HepG2 (cell line): ENCODE measurements around the gene MKNK1. TPM values are rescaled to one million over a fixed set of nuclear protein-coding genes. Genes with fewer than 3 reads are reported as not detected.

Experiments used
- ATAC-seq: fragments of 200-7000 bp; cut with Tn5 transposase; 3 replicates; pipeline ENCODE4 v1.9.1; 2020; ENCODE audit warnings: mild to moderate bottlenecking, moderate library complexity
- BruUV-seq: library from RNA; stranded (reverse); fragments of 400-500 nt; replicated peaks from 2 replicates; lab custom pipeline; 2021; lab: Mats Ljungman, UMichigan
- CTCF ChIA-PET: fragments of 300-600 bp; formaldehyde crosslinking; extraction: SDS; loops from one replicate; lab custom pipeline; 2021; ENCODE audit warnings: low total read pairs, inconsistent platforms, low intra/inter-chr PET ratio; lab: Yijun Ruan, JAX
- POLR2A ChIA-PET: fragments of 350-600 bp; sonication (Branson Sonifier 250); formaldehyde crosslinking; loops from one replicate; lab custom pipeline; 2020; ENCODE audit warnings: antibody characterized with exemption, inconsistent platforms; lab: Yijun Ruan, JAX
- DNase-seq: peaks from one replicate; pipeline ENCODE4 v3.0.0-alpha.2; 2015; ENCODE audit warnings: low spot score
- FAIRE-seq: peaks from 3 replicates; lab custom pipeline; 2011; peaks lifted over from hg19 to GRCh38; lab: Jason Lieb, UNC
- H2AFZ ChIP-seq: one replicate; pipeline ENCODE4 v1.6.1; 2011; ENCODE audit warnings: low read length, inconsistent platforms
- H3K27ac ChIP-seq: fragments of 300-600 bp; 3 replicates; pipeline ENCODE4 v1.8.0; 2011; ENCODE audit warnings: mixed run types, mild to moderate bottlenecking, mixed read lengths, low read length, inconsistent platforms; ENCODE audit not compliant: insufficient read depth; ENCODE audit errors: extremely low read length
- H3K27me3 ChIP-seq, 2 experiments: fragments of 200-600 bp in 1 of 2; 2 replicates in 1 of 2; 3 replicates in 1 of 2; pipeline versions ENCODE4 v1.6.0 to v1.8.0; 2011; ENCODE audit warnings: low read length in 2 of 2, mild to moderate bottlenecking in 2 of 2, moderate library complexity in 2 of 2, inconsistent platforms in 1 of 2; ENCODE audit not compliant: insufficient read depth in 2 of 2, control insufficient read depth in 1 of 2
- H3K36me3 ChIP-seq, 2 experiments: fragments of 200-600 bp in 1 of 2; replicated peaks in 1 of 2; 2 replicates in 1 of 2; 3 replicates in 1 of 2; pipeline versions ENCODE4 v1.5.1 to v1.8.0; 2011; ENCODE audit warnings: low read length in 2 of 2, inconsistent platforms in 1 of 2; ENCODE audit not compliant: insufficient read depth in 2 of 2, control insufficient read depth in 1 of 2
- H3K4me1 ChIP-seq: 2 replicates; pipeline ENCODE4 v1.5.1; 2012; ENCODE audit warnings: low read length, inconsistent platforms; ENCODE audit not compliant: insufficient read depth
- H3K4me2 ChIP-seq: 2 replicates; pipeline ENCODE4 v1.6.0; 2011; ENCODE audit warnings: low read depth, low read length, inconsistent platforms
- H3K4me3 ChIP-seq, 3 experiments: fragments of 200-600 bp in 1 of 3; sonication (generic), shearing (Covaris generic) in 1 of 3; replicated peaks in 1 of 3; 2 replicates each; pipeline ENCODE4 v1.5.1; 2011 to 2016; ENCODE audit warnings: low read length in 3 of 3, inconsistent platforms in 2 of 3, low read depth in 2 of 3, mild to moderate bottlenecking in 2 of 3, control low read depth in 1 of 3, mixed read lengths in 1 of 3; ENCODE audit not compliant: insufficient read depth in 1 of 3
- H3K79me2 ChIP-seq: one replicate; pipeline ENCODE4 v1.6.1; 2011; ENCODE audit warnings: low read length, inconsistent platforms; ENCODE audit not compliant: insufficient read depth
- H3K9ac ChIP-seq: 2 replicates; pipeline ENCODE4 v1.6.0; 2011; ENCODE audit warnings: mild to moderate bottlenecking, low read depth, low read length, inconsistent platforms; ENCODE audit not compliant: insufficient read depth
- H3K9me3 ChIP-seq: 2 replicates; pipeline ENCODE4 v1.5.1; 2012; ENCODE audit warnings: mild to moderate bottlenecking, low read length
- H4K20me1 ChIP-seq: 2 replicates; pipeline ENCODE4 v1.6.0; 2011; ENCODE audit warnings: inconsistent platforms, mild to moderate bottlenecking, low read length, moderate library complexity; ENCODE audit not compliant: insufficient read depth
- CHCHD3 ChIP-seq: sonication (generic); formaldehyde crosslinking; IDR thresholded peaks from 2 replicates; pipeline ENCODE4 v1.8.0; 2022; ENCODE audit warnings: mild to moderate bottlenecking, missing genetic modification reagents, moderate library complexity
- CHD4 ChIP-seq: fragments of 200-600 bp; sonication (generic); IDR thresholded peaks from 2 replicates; pipeline ENCODE4 v1.7.0; 2017; ENCODE audit warnings: mild to moderate bottlenecking, low read length, borderline replicate concordance
- FOXM1 ChIP-seq: sonication (generic); formaldehyde crosslinking; IDR thresholded peaks from 2 replicates; pipeline ENCODE4 v1.5.0; 2020; ENCODE audit warnings: missing genetic modification reagents
- HOMEZ ChIP-seq: IDR thresholded peaks from 2 replicates; pipeline ENCODE4 v1.6.1; 2016; ENCODE audit warnings: low read depth
- MAFG ChIP-seq: sonication (generic); formaldehyde crosslinking; IDR thresholded peaks from 2 replicates; pipeline ENCODE4 v1.5.1; 2020; ENCODE audit warnings: mild to moderate bottlenecking, missing genetic modification reagents
- NAIF1 ChIP-seq: sonication (generic); formaldehyde crosslinking; IDR thresholded peaks from 2 replicates; pipeline ENCODE4 v1.5.0; 2020; ENCODE audit warnings: mild to moderate bottlenecking, missing genetic modification reagents, borderline replicate concordance
- NFRKB ChIP-seq: fragments of 450-650 bp; IDR thresholded peaks from 2 replicates; pipeline ENCODE4 v1.6.1; 2017
- SSRP1 ChIP-seq: IDR thresholded peaks from 2 replicates; pipeline ENCODE4 v1.6.1; 2016; ENCODE audit warnings: control low read depth
- YEATS4 ChIP-seq: sonication (generic); formaldehyde crosslinking; IDR thresholded peaks from 2 replicates; pipeline ENCODE4 v1.4.0; 2020; ENCODE audit warnings: missing genetic modification reagents, borderline replicate concordance
- in situ Hi-C: cut with HindIII; loops from 2 replicates; pipeline ENCODE4 v1.10.0; 2017; ENCODE audit warnings: low pct_unique_long_range_greater_than_20kb; ENCODE audit not compliant: extremely low pct_ligation_motif_present
- intact Hi-C: fragments of 100-400 bp; cut with micrococcal nuclease; formaldehyde crosslinking; loops from one replicate; pipeline ENCODE4 v1.10.0; 2022; ENCODE audit not compliant: unreplicated experiment
- polyA plus RNA-seq, 8 experiments: library from polyadenylated mRNA; depleted of rRNA in 3 of 8; stranded (reverse) in 7 of 8; unstranded in 1 of 8; fragments of >200 nt; fragmentation: Illumina TruSeq in 4 of 8; extraction: Trizol in 4 of 8; gene quantifications; 2 replicates each; pipeline versions ENCODE4 v1.2.1 to v1.2.3, GENCODE V29; 2011 to 2016; ENCODE audit warnings: low read depth in 4 of 8, missing spikeins in 1 of 8, mixed read lengths in 1 of 8; ENCODE audit not compliant: insufficient read depth in 1 of 8
- total RNA-seq, 5 experiments: library from RNA; depleted of rRNA; stranded (reverse); fragments of >200 nt; fragmentation: Illumina TruSeq; extraction: Trizol; gene quantifications; 2 replicates each; pipeline ENCODE4 v1.2.3, GENCODE V29; 2016; ENCODE audit warnings: low read depth in 1 of 5

The MKNK1 gene
- total and polyA plus RNA-seq, 2 of the 13 experiments (the other 11 are each of a cell fraction or from before 2014, with no cell fraction given) = 18.5 to 24.1 TPM

- Histone ChIP-seq H3K4me2 (no peak overlapping the region), H3K27me3 (no peaks in the 10 kb centered on the region), H3K79me2 (no peaks in the 10 kb centered on the region), H3K9me3 (no peaks in the 10 kb centered on the region), H3K4me3 (no peak overlapping the region), H4K20me1 (no peaks in the 10 kb centered on the region), H3K9ac (no peak overlapping the region), H3K36me3 (peaks cover 2 to 15% of the 10 kb centered on the region in 2 experiments; a peak in 4 of 5 replicates), H2AFZ (no peak overlapping the region), H3K4me1 (peaks cover 24% of the 10 kb centered on the region), H3K27ac (no peak overlapping the region)
- TF ChIP-seq FOXM1 (CRISPR knock-in tag) = no peak
- no peak for TF ChIP-seq HOMEZ (CRISPR knock-in tag)
- TF ChIP-seq NFRKB = no peak
- TF ChIP-seq CHD4 = no peak
- TF ChIP-seq YEATS4 = no peak
- no peak for TF ChIP-seq CHCHD3 (CRISPR knock-in tag)
- TF ChIP-seq SSRP1 (CRISPR knock-in tag) = no peak
- TF ChIP-seq MAFG = no peak
- no peak for TF ChIP-seq NAIF1 (CRISPR knock-in tag)
- BruUV-seq = no TSS peak
- DNase-seq = no peak
- in situ Hi-C loops = no loop called here
- POLR2A ChIA-PET = no interaction called here
- FAIRE-seq = no peak
- intact Hi-C loops = no loop called here
- ATAC-seq = peak; percentile 70
- CTCF ChIA-PET = no interaction called here
Measured at GRCh38 chr1:46638921-46639320, 34.9 kb upstream of the MKNK1 start.
